Karpas-422 (cell line): ENCODE data around the gene DIP2B. TPM values are rescaled to one million over a fixed set of nuclear protein-coding genes. Genes with fewer than 3 reads are reported as not detected.

ENCODE experiments used
- DNase-seq: peaks from one replicate; pipeline ENCODE4 v3.0.0-alpha.2; 2015
- H2AFZ ChIP-seq: fragments of 200-600 bp; sonication (generic); 2 replicates; pipeline ENCODE4 v1.6.1; 2014; ENCODE audit warnings: antibody characterized with exemption, low read length, mixed read lengths
- H3K27ac ChIP-seq: fragments of 200-600 bp; sonication (generic); 2 replicates; pipeline ENCODE4 v1.5.1; 2014; ENCODE audit warnings: mild to moderate bottlenecking, low read length, moderate library complexity
- H3K27me3 ChIP-seq: fragments of 200-600 bp; sonication (generic); 2 replicates; pipeline ENCODE4 v1.6.1; 2014; ENCODE audit warnings: low read length, mixed read lengths
- H3K36me3 ChIP-seq: fragments of 200-600 bp; sonication (generic); 2 replicates; pipeline ENCODE4 v1.6.1; 2014; ENCODE audit warnings: low read length, mixed read lengths; ENCODE audit not compliant: insufficient read depth
- H3K4me1 ChIP-seq: fragments of 200-600 bp; sonication (generic); 2 replicates; pipeline ENCODE4 v1.6.1; 2014; ENCODE audit warnings: mild to moderate bottlenecking, low read length, mixed read lengths
- H3K4me2 ChIP-seq: fragments of 200-600 bp; sonication (generic); 2 replicates; pipeline ENCODE4 v1.6.1; 2014; ENCODE audit warnings: low read length, low read depth, mild to moderate bottlenecking; ENCODE audit not compliant: poor library complexity, severe bottlenecking
- H3K4me3 ChIP-seq: fragments of 200-600 bp; sonication (generic); 2 replicates; pipeline ENCODE4 v1.5.1; 2014; ENCODE audit warnings: mild to moderate bottlenecking, antibody characterized with exemption, low read length, mixed read lengths
- H3K79me2 ChIP-seq: fragments of 200-600 bp; sonication (generic); 2 replicates; pipeline ENCODE4 v1.6.1; 2014; ENCODE audit warnings: mild to moderate bottlenecking, low read length, mixed read lengths
- H3K9ac ChIP-seq: fragments of 200-600 bp; sonication (generic); 2 replicates; pipeline ENCODE4 v1.6.0; 2014; ENCODE audit warnings: low read length
- H3K9me2 ChIP-seq: fragments of 200-600 bp; sonication (generic), shearing (Covaris generic); replicated peaks from 2 replicates; pipeline ENCODE4 v1.6.0; 2014; ENCODE audit warnings: mild to moderate bottlenecking, low read length, moderate library complexity; ENCODE audit not compliant: insufficient read depth
- H3K9me3 ChIP-seq: fragments of 300-700, 200-600 bp; sonication (generic); 2 replicates; pipeline ENCODE4 v1.6.1; 2014; ENCODE audit warnings: low read length, mixed read lengths
- H4K20me1 ChIP-seq: fragments of 200-600 bp; sonication (generic); 2 replicates; pipeline ENCODE4 v1.6.1; 2014; ENCODE audit warnings: mild to moderate bottlenecking, antibody characterized with exemption, low read length, low read depth; ENCODE audit not compliant: insufficient read depth
- small RNA-seq: library from RNA; depleted of rRNA; stranded (forward); fragments of <200 nt; gene quantifications from one replicate; pipeline ENCODE3, GENCODE V24; 2014
- total RNA-seq: library from RNA; depleted of rRNA; stranded (reverse); fragments of >200 nt; shearing (Covaris generic); gene quantifications from 2 replicates; pipeline ENCODE4 v1.2.3, GENCODE V29; 2014; ENCODE audit warnings: low replicate concordance; rRNA removed

DIP2B gene
- total RNA-seq, 1 experiment from 2014 or later, result 37.5 TPM

- H3K79me2 ChIP-seq, result peaks cover 79% of the 10 kb centered on the region
- no peaks in the 10 kb centered on the region for H3K4me1 ChIP-seq
- H3K4me3 ChIP-seq, result no peak overlapping the region
- H3K36me3 ChIP-seq, result peaks cover 14% of the 10 kb centered on the region
- no peaks in the 10 kb centered on the region for H3K27me3 ChIP-seq
- H3K9me3 ChIP-seq, result no peaks in the 10 kb centered on the region; the same call in 1 of the 2 replicates
- no peak overlapping the region for H3K9ac ChIP-seq
- H2AFZ ChIP-seq, result no peak overlapping the region
- H3K4me2 ChIP-seq, result no peak overlapping the region
- H3K27ac ChIP-seq, result no peak overlapping the region
- DNase-seq, result no peak
- H4K20me1 ChIP-seq, result no peaks in the 10 kb centered on the region
- no peaks in the 10 kb centered on the region for H3K9me2 ChIP-seq
These were observed 283.8 kb downstream of the DIP2B start for GRCh38 chr12:50788561-50788960.

DNA sequence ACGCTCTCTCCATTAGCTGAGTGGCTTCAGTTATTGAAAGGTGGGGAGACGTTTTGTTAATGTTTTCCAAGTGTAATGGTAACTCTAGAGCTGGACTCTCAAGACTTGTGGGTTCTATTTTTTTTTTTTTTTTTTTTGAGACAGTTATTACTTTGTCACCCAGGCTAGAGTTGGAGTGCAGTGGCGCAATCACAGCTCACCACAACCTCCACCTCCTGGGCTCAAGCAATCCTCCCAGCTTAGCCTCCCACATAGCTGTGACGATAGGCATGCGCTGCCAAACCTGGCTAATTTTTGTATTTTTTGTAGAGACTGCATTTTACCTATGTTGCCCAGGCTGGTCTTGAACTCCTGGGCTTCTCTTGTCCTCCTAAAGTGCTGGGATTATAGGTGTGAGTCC, 285.3 kb downstream of the DIP2B start:
- H3K79me2 ChIP-seq, result peaks cover 80% of the 10 kb centered on the region
- DNase-seq, result no peak
- no peaks in the 10 kb centered on the region for H3K27me3 ChIP-seq

More for the DNA sequence above, 285.3 kb downstream of the DIP2B start:
- Histone ChIP-seq H3K27ac (no peak overlapping the region), H3K9ac (no peak overlapping the region), H3K4me1 (no peaks in the 10 kb centered on the region), H3K9me3 (no peaks in the 10 kb centered on the region; the same call in 1 of the 2 replicates), H3K4me3 (no peak overlapping the region), H3K36me3 (peaks cover 14% of the 10 kb centered on the region), H3K4me2 (no peak overlapping the region), H3K9me2 (no peaks in the 10 kb centered on the region), H4K20me1 (no peaks in the 10 kb centered on the region), H2AFZ (no peak overlapping the region)

Small RNAs within 50 kb of the gene (small RNA-seq; reads per million reads assigned to genes)
- not detected for gene RF00019
- not detected for gene RNU6-238P
- not detected for gene RNU6-769P

Other genes starting within 250 kb of the DIP2B start
- gene LIMA1, start 221.5 kb upstream of the DIP2B start, total RNA-seq, result 28.1 and 39.5 TPM in 2 replicates
- gene FAM186A, start 108.4 kb upstream of the DIP2B start, total RNA-seq, result not detected in 2 replicates
- gene LARP4, start 104.1 kb upstream of the DIP2B start, total RNA-seq, result 29.8 and 40.3 TPM in 2 replicates